Loucy (cell line): ENCODE results near the gene MMP17.
"Not testable (repeated sequence)": the region's sequence is repeated elsewhere in the genome, so short reads cannot be mapped to it uniquely, and the experiment has no call there.

Source experiments
- CTCF ChIP-seq: fragments of 200-600 bp; sonication (generic); conservative IDR thresholded peaks from 2 replicates; pipeline ENCODE4 v1.5.1; 2014; ENCODE audit warnings: mild to moderate bottlenecking, antibody characterized with exemption, low read length
- EZH2phosphoT487 ChIP-seq: fragments of 200-600 bp; IDR thresholded peaks from 2 replicates; pipeline ENCODE4 v1.6.1; 2018; ENCODE audit warnings: antibody characterized with exemption, mild to moderate bottlenecking, moderate library complexity, borderline replicate concordance

- TF ChIP-seq CTCF, EZH2phosphoT487: not testable (repeated sequence)
Observed at GRCh38 chr12:131891722-131892121, 63.5 kb downstream of the MMP17 start.
